ENCODE measurements around the gene DLAT.
A peak's percentile ranks its signal among the peaks of the same experiment; 100 is the strongest.

DNA sequence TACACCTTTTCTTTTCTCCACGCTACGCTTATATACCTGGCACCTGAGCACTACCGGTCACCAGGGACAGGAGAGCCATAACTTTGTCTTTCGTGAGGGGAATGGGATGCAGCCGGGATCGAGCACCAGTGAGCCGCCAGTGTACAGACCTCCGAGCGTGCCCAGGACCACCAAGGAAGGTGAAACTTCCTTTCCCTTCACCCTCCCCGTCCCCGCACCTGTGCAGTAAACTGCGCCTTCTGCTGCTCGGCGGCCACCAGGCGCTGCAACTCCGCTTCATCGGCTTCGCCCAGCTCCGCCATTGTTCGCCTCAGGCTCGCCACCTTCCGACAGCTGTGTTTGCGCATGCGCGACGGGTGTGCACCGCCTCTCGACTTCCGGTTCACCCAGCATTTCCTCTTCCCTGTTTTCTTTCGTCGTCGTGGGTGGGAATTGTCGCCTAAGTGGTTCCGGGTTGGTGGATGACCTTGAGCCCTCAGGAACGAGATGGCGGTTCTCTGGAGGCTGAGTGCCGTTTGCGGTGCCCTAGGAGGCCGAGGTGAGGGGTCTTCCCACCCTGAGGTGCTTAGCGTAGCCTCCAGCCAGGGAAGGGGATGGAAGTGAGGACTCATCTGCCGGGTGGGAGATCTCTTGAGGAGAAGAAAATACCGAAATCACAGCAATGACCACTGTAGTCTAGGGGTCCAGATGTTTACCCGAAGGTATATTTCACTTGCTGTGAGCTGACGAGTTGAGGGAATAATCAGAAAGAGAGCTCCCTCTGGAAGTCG lies 61.4 kb downstream of the DLAT start, which contains the start of the genes SDHD and TIMM8B:
- TF ChIP-seq, protein P1, sequence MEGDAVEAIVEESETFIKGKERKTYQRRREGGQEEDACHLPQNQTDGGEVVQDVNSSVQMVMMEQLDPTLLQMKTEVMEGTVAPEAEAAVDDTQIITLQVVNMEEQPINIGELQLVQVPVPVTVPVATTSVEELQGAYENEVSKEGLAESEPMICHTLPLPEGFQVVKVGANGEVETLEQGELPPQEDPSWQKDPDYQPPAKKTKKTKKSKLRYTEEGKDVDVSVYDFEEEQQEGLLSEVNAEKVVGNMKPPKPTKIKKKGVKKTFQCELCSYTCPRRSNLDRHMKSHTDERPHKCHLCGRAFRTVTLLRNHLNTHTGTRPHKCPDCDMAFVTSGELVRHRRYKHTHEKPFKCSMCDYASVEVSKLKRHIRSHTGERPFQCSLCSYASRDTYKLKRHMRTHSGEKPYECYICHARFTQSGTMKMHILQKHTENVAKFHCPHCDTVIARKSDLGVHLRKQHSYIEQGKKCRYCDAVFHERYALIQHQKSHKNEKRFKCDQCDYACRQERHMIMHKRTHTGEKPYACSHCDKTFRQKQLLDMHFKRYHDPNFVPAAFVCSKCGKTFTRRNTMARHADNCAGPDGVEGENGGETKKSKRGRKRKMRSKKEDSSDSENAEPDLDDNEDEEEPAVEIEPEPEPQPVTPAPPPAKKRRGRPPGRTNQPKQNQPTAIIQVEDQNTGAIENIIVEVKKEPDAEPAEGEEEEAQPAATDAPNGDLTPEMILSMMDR (IDR thresholded peaks at IDR 0.05) = peak in 3 of 5 experiments; percentile 8 to 56 (median 56)
- TF ChIP-seq EP300 (IDR thresholded peaks at IDR 0.05) (peak; percentile 89 to 92), POLR2A (IDR thresholded peaks at IDR 0.05) (peak; percentile 14 to 48)

All from tibial nerve (tissue), 4 donors.